Activated B cell treated with CpG ODN at 0.5 μM for 24 hours (primary cell): ENCODE data around the gene PLEK. TPM values are rescaled to one million over a fixed set of nuclear protein-coding genes. Genes with fewer than 3 reads are reported as not detected.
A peak's percentile ranks its signal among the peaks of the same experiment; 100 is the strongest.

Experiments
- ATAC-seq: fragments of 200-7000 bp; cut with Tn5 transposase; one replicate; pipeline ENCODE4 v1.10.0; 2021; ENCODE audit warnings: low read depth, mild to moderate bottlenecking, moderate library complexity
- CTCF ChIA-PET: fragments of 350-600 bp; sonication (Branson Sonifier 250); formaldehyde crosslinking; loops from one replicate; lab custom pipeline; 2021; ENCODE audit warnings: antibody characterized with exemption; lab: Charles Lee
- POLR2A ChIA-PET: fragments of 350-600 bp; sonication (Branson Sonifier 250); formaldehyde crosslinking; loops from one replicate; lab custom pipeline; 2021; ENCODE audit warnings: antibody characterized with exemption; lab: Charles Lee
- DNase-seq: peaks from one replicate; pipeline ENCODE4 v3.0.0; 2022
- H3K27ac Mint-ChIP-seq: one replicate; pipeline ENCODE4 v1.8.0; 2020; ENCODE audit warnings: mixed read lengths
- H3K27me3 Mint-ChIP-seq: one replicate; pipeline ENCODE4 v1.8.0; 2021; ENCODE audit warnings: mixed read lengths
- H3K36me3 Mint-ChIP-seq: one replicate; pipeline ENCODE4 v1.8.0; 2021; ENCODE audit warnings: low read depth, mixed read lengths
- H3K4me1 Mint-ChIP-seq: one replicate; pipeline ENCODE4 v1.8.0; 2021; ENCODE audit warnings: mixed read lengths
- H3K4me3 Mint-ChIP-seq: one replicate; pipeline ENCODE4 v1.8.0; 2020; ENCODE audit warnings: mild to moderate bottlenecking, mixed read lengths
- H3K9me3 Mint-ChIP-seq: one replicate; pipeline ENCODE4 v1.8.0; 2020; ENCODE audit warnings: mixed read lengths
- CTCF ChIP-seq: fragments of 200-600 bp; IDR thresholded peaks from one replicate; pipeline ENCODE4 v1.8.0; 2022; ENCODE audit warnings: antibody characterized with exemption, mild to moderate bottlenecking
- intact Hi-C: fragments of 100-400 bp; cut with micrococcal nuclease; formaldehyde crosslinking; loops from one replicate; pipeline ENCODE4 v1.15.1; 2024
- total RNA-seq: library from RNA; stranded (reverse); gene quantifications from 2 replicates; pipeline ENCODE4 v1.2.3, GENCODE V29; 2022

PLEK gene
- total RNA-seq, 1 donor from 2014 or later = 140 TPM

GRCh38 chr2:68319398-68320117 lies 45.5 kb upstream of the PLEK start, which contains the start of gene CNRIP1:
TSS of gene CNRIP1 (minus strand) at chr2:68319949. CDS start at chr2:68319400, 549 bp downstream.
- Mint-ChIP-seq H3K9me3 (no peaks in the 10 kb centered on the region), H3K4me3 (peak within 1 kb of the TSS; percentile 77), H3K27ac (no peak within 1 kb of the TSS), H3K27me3 (peaks cover 29% of the 10 kb centered on the region), H3K4me1 (peaks cover 13% of the 10 kb centered on the region), H3K36me3 (no peaks in the 10 kb centered on the region)
- DNase-seq (peak; percentile 32), ATAC-seq (peak; percentile 75)
- ChIA-PET POLR2A (interaction anchor here (1.0 kb wide), 1 partner anchor 256 kb away, joined by 3 read pairs; no protein-coding TSS in a partner anchor), CTCF (interaction anchor here (1.1 to 1.7 kb wide), 2 partner anchors 44 to 125 kb away, joined by 3 to 4 read pairs; no protein-coding TSS in a partner anchor)
- TF ChIP-seq CTCF = no peak
- intact Hi-C loops = no loop called here

GRCh38 chr2:68320118-68320641 lies 44.9 kb upstream of the PLEK start:
- no peak overlapping the region for H3K27ac Mint-ChIP-seq
- peaks cover 29% of the 10 kb centered on the region for H3K27me3 Mint-ChIP-seq
- H3K4me3 Mint-ChIP-seq = peak overlapping the region; percentile 77
- ChIA-PET CTCF (interaction anchor here (1.1 to 1.7 kb wide), 2 partner anchors 45 to 126 kb away, joined by 3 to 4 read pairs; no protein-coding TSS in a partner anchor), POLR2A (interaction anchor here (1.0 kb wide), 1 partner anchor 257 kb away, joined by 3 read pairs; no protein-coding TSS in a partner anchor)
- H3K4me1 Mint-ChIP-seq = peaks cover 13% of the 10 kb centered on the region
- no peaks in the 10 kb centered on the region for H3K36me3 Mint-ChIP-seq
- intact Hi-C loops = no loop called here
- DNase-seq (no peak), ATAC-seq (no peak)
- no peak for TF ChIP-seq CTCF
- H3K9me3 Mint-ChIP-seq = no peaks in the 10 kb centered on the region

- Mint-ChIP-seq H3K27ac (no peak overlapping the region), H3K36me3 (no peaks in the 10 kb centered on the region), H3K9me3 (no peaks in the 10 kb centered on the region), H3K4me1 (peaks cover 4% of the 10 kb centered on the region), H3K4me3 (no peak overlapping the region), H3K27me3 (peaks cover 16% of the 10 kb centered on the region)
- TF ChIP-seq CTCF = no peak
- DNase-seq = no peak
- ATAC-seq = no peak
- intact Hi-C loops = no loop called here
- POLR2A ChIA-PET = no interaction called here
- CTCF ChIA-PET = no interaction called here
Measured at GRCh38 chr2:68325056-68325455, 40.0 kb upstream of the PLEK start.

GRCh38 chr2:68328901-68329300 lies 36.2 kb upstream of the PLEK start:
- DNase-seq = no peak
- Mint-ChIP-seq H3K36me3 (no peaks in the 10 kb centered on the region), H3K4me3 (no peak overlapping the region), H3K4me1 (no peaks in the 10 kb centered on the region), H3K27ac (no peak overlapping the region), H3K27me3 (peaks cover 16% of the 10 kb centered on the region), H3K9me3 (no peaks in the 10 kb centered on the region)
- CTCF ChIA-PET = no interaction called here
- ATAC-seq = no peak
- intact Hi-C loops = no loop called here
- POLR2A ChIA-PET = no interaction called here
- no peak for TF ChIP-seq CTCF

- no peaks in the 10 kb centered on the region for H3K36me3 Mint-ChIP-seq
- H3K4me3 Mint-ChIP-seq = no peak overlapping the region
- ChIA-PET POLR2A (no interaction called here), CTCF (interaction anchor here (0.6 kb wide), 1 partner anchor 30 kb away, joined by 3 read pairs; no protein-coding TSS in a partner anchor)
- ATAC-seq (no peak), DNase-seq (no peak)
- TF ChIP-seq CTCF = no peak
- H3K9me3 Mint-ChIP-seq = no peaks in the 10 kb centered on the region
- no peak overlapping the region for H3K27ac Mint-ChIP-seq
- peaks cover 10% of the 10 kb centered on the region for H3K27me3 Mint-ChIP-seq
- intact Hi-C loops = no loop called here
- no peaks in the 10 kb centered on the region for H3K4me1 Mint-ChIP-seq
Measured at GRCh38 chr2:68330691-68331090, 34.4 kb upstream of the PLEK start.
